HG02642 (cell line): ENCODE measurements around the gene NDUFS8.
A peak's percentile ranks its signal among the peaks of the same experiment; 100 is the strongest.
"Not testable (repeated sequence)": the region's sequence is repeated elsewhere in the genome, so short reads cannot be mapped to it uniquely, and the experiment has no call there.

ENCODE experiments used
- ATAC-seq: cut with Tn5 transposase; IDR thresholded peaks from one replicate; pipeline ENCODE4 v1.9.1; 2021; ENCODE audit warnings: mild to moderate bottlenecking; ENCODE audit not compliant: unreplicated experiment, poor library complexity

The NDUFS8 gene

GRCh38 chr11:68030318-68031143 is at the start of gene NDUFS8:
Gene NDUFS8 (plus strand): TSS chr11:68030681. CDS start chr11:68032152, 1,471 bp downstream.
- peak; percentile 93 for ATAC-seq

- ATAC-seq, result not testable (repeated sequence)
Observed at GRCh38 chr11:67981226-67981625, 49.3 kb upstream of the NDUFS8 start.

GRCh38 chr11:67982255-67982857 is 48.1 kb upstream of the NDUFS8 start:
- not testable (repeated sequence) for ATAC-seq

- no peak for ATAC-seq
Observed at GRCh38 chr11:67983951-67984350, 46.5 kb upstream of the NDUFS8 start.

GRCh38 chr11:67985302-67985701 is 45.2 kb upstream of the NDUFS8 start:
- ATAC-seq, result not testable (repeated sequence)

- not testable (repeated sequence) for ATAC-seq
Observed at GRCh38 chr11:67990546-67991346, 39.7 kb upstream of the NDUFS8 start.

GRCh38 chr11:67991347-67992121 is 38.9 kb upstream of the NDUFS8 start:
- ATAC-seq, result not testable (repeated sequence)

GRCh38 chr11:67993821-67994220 is 36.7 kb upstream of the NDUFS8 start:
- ATAC-seq, result not testable (repeated sequence)

- not testable (repeated sequence) for ATAC-seq
Observed at GRCh38 chr11:67994387-67994786, 36.1 kb upstream of the NDUFS8 start.

GRCh38 chr11:67995129-67995528 is 35.4 kb upstream of the NDUFS8 start:
- not testable (repeated sequence) for ATAC-seq

GRCh38 chr11:67995579-67995978 is 34.9 kb upstream of the NDUFS8 start:
- not testable (repeated sequence) for ATAC-seq

GRCh38 chr11:67996051-67996450 is 34.4 kb upstream of the NDUFS8 start:
- ATAC-seq, result no peak

GRCh38 chr11:67996622-67997474 is 33.6 kb upstream of the NDUFS8 start:
- ATAC-seq, result no peak

GRCh38 chr11:67997475-67997921 is 33.0 kb upstream of the NDUFS8 start:
- no peak for ATAC-seq

- ATAC-seq, result no peak
Observed at GRCh38 chr11:67998150-67999045, 32.1 kb upstream of the NDUFS8 start.

GRCh38 chr11:67999201-67999629 is 31.3 kb upstream of the NDUFS8 start:
- ATAC-seq, result no peak

GRCh38 chr11:67999704-68000103 is 30.8 kb upstream of the NDUFS8 start:
- ATAC-seq, result no peak

GRCh38 chr11:68002575-68002937 is 27.9 kb upstream of the NDUFS8 start:
- ATAC-seq, result peak; percentile 12
